Stimulated activated CD8-positive, alpha-beta memory T cell treated with anti-CD3 and anti-CD28 coated beads, Interleukin-7, amount 100 ng/mL, for 24 hours (primary cell): ENCODE results near the gene ACACA.

Experiments
- DNase-seq: peaks from one replicate; pipeline ENCODE4 v3.0.0-alpha.2; 2020; ENCODE audit warnings: low read depth

Gene ACACA

GRCh38 chr17:37131669-37132611 is 274.7 kb downstream of the ACACA start:
- DNase-seq = no peak

- DNase-seq = no peak
Observed at GRCh38 chr17:37130984-37131446, 275.6 kb downstream of the ACACA start.

DNA sequence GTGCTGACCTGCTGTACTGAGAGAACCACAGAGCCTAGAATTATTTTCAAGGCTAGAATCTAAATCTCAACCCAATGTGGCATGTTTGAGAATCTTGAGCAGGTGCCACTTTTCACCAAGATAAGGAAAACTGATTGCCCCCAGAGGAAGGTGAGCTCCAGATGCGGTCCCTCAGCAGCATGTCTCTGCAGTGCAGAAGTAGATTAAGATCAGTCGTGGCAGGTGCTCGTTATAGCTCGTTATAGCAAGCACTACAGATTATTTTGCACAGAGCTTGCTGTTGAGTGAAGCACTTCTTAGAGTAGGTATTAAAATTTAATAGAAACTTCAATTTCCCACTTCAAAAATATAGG is 281.8 kb downstream of the ACACA start:
- DNase-seq = no peak

- no peak for DNase-seq
Observed at GRCh38 chr17:37123941-37124820, 282.5 kb downstream of the ACACA start.

DNA sequence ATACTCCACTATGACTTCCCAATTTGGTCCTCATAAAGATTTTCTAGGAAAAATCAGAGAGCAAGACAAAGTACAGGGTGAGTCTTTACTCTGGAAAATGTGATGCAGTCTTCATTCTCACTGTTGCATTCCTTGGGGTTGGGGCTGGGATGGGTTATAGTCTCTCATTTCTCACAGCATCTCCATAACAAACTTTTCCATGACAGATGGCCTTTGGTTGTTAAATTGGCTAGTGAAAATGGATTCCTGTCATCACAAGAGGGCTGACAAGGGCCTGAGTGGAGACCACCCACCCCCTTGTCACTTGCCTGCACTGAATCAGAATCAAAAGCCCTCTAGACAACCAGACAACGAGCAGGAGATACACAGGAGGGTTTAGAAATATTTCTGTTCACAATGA is 283.2 kb downstream of the ACACA start:
- DNase-seq = no peak

- no peak for DNase-seq
Observed at GRCh38 chr17:37121616-37122015, 285.0 kb downstream of the ACACA start.

DNA sequence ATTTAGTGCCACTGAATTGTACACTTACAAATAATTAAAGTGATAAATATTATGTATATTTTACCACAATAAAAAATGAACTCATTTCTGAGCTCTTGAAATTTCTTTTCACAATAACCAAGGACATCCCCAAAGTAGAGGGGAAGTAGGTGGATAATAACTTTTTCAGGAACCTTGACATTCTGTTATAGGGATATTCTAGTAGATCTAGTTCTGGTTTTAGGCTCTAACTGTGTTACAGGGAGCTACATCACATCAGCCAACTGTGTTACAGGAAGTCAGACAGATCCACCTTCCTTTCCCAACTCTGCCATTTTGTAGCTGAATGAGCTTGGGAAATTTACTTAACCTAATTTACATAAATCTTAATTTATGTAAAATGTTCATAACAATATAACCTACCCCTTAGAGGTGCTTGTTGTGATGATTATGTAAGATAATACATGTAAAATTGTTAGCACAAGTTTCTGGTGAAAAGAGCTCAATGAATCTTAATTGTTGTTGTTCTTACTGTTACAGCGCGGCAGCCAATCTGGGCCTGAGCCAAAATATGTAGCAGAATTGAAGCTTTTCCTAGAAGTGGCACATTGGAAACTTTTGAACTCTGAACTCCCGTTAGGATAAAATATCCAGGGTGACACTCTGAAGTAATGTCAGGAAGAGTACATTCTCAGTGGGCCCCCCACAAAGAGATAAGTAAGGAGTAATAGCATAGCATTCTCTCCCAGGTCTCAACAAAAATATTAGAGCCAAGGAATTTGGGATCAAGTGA is 288.1 kb downstream of the ACACA start:
- DNase-seq = no peak

- no peak for DNase-seq
Observed at GRCh38 chr17:37117373-37118142, 289.1 kb downstream of the ACACA start.

DNA sequence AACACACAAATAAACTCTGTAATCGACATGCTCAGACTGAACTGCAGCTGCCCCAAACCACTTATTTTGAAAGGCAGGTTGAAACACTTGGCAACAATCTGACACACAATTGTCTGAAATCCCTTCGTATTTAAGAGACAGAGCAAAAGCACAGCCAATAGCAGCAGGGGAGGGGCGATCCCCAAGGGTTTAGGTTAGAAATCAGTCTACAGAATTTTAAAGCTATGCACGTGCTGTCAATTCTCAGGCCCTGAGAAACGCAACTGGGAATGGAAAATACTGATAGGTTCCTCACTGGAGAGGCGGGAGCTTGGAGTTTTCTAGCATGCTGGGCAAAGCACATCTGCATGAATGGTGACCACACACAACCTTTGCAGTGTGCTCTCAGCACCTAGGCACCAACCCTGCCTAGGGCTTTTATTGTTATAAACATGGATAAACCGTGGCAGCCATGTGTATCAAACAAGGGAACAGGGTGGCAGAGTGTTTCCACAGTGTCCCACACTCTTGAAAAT is 289.9 kb downstream of the ACACA start:
- DNase-seq = no peak

- DNase-seq = no peak
Observed at GRCh38 chr17:37111329-37111728, 295.3 kb downstream of the ACACA start.

DNA sequence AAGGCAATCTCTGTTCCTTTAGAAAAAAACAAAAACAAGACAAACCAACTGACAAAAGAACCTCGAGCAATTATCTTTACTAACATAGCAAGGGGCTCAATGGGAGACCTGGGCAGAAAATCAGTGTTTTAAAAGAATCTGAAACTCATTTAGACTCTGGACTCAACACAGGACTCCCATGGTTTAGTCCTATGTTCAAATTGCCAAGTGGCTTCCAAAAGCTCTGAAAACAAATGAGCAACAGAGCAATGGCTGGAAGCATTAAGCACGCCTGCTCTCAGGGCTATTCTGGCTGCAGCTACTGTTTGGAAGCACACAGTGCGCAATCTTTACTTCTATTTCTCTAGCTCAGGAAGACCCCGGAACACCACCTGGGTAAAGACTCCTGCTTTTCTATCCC is 295.9 kb downstream of the ACACA start:
- DNase-seq = no peak

- no peak for DNase-seq
Observed at GRCh38 chr17:37109731-37110710, 296.6 kb downstream of the ACACA start.

DNA sequence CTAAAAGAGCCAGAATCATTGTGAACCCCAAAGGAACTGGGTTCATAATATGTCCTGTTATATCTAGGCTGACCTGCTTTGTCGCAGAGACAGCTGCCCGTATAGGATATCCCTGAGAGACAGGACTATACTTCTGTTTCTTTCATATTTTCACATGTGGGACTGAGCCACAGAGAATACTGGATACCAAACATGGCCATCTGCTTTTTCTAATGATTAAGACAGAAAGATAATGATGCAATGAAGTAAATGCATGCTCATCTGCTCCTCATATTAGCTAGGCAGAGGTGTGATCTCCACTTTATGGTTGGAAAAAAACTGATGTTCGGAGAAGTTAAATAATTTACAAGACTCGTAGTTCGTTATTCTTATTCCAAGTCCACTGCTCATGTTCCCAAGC is 297.5 kb downstream of the ACACA start:
- DNase-seq = no peak

DNA sequence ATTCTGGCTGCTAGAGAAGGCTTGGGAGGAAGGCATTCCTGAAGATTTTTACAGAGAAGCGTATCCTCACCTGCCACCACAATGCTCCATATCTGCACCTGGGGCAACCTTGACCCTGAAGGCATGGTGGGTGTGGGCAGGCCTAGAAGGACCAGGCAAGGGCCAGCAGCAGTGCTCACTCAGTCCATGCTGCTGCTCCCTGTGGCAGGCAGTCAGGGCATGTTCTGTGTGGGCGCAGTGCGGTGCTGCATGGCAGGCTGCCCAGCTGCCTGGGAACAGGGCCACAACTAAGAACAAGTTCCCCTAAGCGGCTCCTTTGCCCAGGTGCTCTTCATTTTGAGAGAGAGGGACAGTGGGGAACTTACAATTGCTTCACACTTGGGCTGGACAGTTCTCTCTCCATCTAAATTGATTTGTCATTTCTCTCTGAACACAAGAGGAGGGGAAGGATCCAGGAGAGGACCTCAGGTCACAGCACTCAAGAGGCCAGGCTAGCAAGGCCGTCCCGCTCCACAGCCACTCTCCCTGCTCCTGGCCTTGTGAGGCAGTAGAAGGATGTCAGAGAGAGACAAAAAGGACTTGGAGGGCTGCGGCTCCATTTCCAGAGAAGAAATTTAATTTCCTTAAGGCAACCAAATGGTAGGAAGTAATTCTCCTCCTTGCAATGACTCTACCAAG is 299.1 kb downstream of the ACACA start:
- no peak for DNase-seq

DNA sequence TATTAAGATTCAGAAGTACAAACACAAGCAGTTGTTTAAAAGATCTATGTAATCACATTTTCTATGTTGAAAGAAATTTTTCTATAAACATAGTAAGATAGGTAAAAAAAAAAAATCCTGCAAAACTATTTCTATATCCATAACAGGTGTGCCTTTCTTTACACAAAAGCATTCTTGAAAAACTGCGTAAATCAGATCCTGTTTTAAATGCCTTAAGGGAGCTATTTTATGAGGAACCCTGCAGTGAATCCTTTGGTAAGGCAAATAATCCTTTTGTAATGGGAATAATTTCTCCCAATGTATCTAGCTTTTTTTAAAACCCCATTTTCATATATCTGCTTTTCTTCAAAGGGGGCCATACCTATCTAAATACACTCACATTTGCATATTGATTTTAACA is 300.6 kb downstream of the ACACA start:
- no peak for DNase-seq

DNA sequence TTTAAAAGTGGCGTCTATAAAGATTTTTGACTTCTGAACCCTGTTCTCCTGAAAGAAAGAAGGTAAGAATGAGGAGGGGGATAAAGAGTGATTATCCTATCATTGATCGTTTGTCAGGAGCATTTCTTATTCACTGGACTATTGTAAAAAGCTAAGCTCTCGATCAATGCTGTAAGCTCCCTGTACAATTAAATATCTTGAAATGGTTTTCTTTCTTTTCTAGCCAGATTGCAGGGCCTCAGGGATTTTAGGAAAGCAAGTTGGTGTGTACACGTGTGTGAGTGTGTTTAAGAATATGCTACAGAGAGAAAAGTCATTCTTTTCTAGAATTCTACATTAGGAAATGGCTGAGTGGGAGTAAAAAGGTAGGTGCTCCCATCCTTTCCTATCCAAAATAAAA is 303.4 kb downstream of the ACACA start:
- DNase-seq = no peak

- no peak for DNase-seq
Observed at GRCh38 chr17:37101306-37101705, 305.3 kb downstream of the ACACA start.

DNA sequence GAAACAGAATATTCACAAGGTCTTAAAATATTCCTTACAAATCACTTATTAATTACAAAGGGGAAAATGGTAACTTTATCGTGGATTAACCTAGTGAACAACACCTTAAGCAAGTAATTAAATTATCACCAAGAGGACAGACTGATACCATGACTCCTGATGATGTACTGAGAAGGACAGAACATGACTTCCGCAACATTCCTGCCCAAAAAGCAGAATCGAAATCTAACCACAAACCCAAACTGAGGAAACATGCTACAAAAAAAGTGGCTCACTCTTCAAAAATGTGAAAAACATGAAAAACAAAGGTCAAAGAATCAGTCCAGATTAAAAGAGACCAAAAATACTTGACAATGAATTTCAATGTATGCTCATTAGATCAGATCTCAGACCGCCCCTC is 306.4 kb downstream of the ACACA start:
- DNase-seq = no peak

- no peak for DNase-seq
Observed at GRCh38 chr17:37098910-37099664, 307.5 kb downstream of the ACACA start.
